Natural killer cell (primary cell): ENCODE data around the gene GLIS2. TPM values are rescaled to one million over a fixed set of nuclear protein-coding genes. Genes with fewer than 3 reads are reported as not detected.
A peak's percentile ranks its signal among the peaks of the same experiment; 100 is the strongest.

Experiments used
- ATAC-seq, 3 donors: fragments of 150-1000 bp in 2 of 3; fragments of 200-7000 bp in 1 of 3; cut with Tn5 transposase; 1 replicate in 1 of 3; 2 replicates in 2 of 3; pipeline ENCODE4 v1.10.0; 2021; ENCODE audit warnings: mild to moderate bottlenecking in 2 of 3, moderate library complexity in 2 of 3
- DNase-seq, 2 donors: peaks; one replicate each; pipeline versions ENCODE4 v3.0.0 to v3.0.0-alpha.2; 2013 to 2021; ENCODE audit warnings: mixed read lengths in 1 of 2
- H3K27ac ChIP-seq: one replicate; pipeline ENCODE4 v1.5.1; 2013; ENCODE audit warnings: mild to moderate bottlenecking, low read length
- H3K27me3 ChIP-seq: one replicate; pipeline ENCODE4 v1.6.1; 2013; ENCODE audit warnings: low read length; ENCODE audit not compliant: control insufficient read depth, insufficient read depth
- H3K36me3 ChIP-seq: one replicate; pipeline ENCODE4 v1.6.1; 2013; ENCODE audit warnings: low read length; ENCODE audit not compliant: control insufficient read depth, insufficient read depth
- H3K4me1 ChIP-seq: one replicate; pipeline ENCODE4 v1.6.1; 2013; ENCODE audit warnings: low read length; ENCODE audit not compliant: control insufficient read depth, insufficient read depth
- H3K4me3 ChIP-seq: one replicate; pipeline ENCODE4 v1.5.1; 2013; ENCODE audit warnings: low read length
- H3K9me3 ChIP-seq: one replicate; pipeline ENCODE4 v1.6.1; 2013; ENCODE audit warnings: low read length; ENCODE audit not compliant: control insufficient read depth, insufficient read depth
- H3K27ac Mint-ChIP-seq, 2 donors: one replicate each; pipeline ENCODE4 v1.8.0; 2022; ENCODE audit warnings: mild to moderate bottlenecking in 2 of 2, mixed read lengths in 2 of 2, moderate library complexity in 1 of 2
- H3K27me3 Mint-ChIP-seq, 2 donors: one replicate each; pipeline ENCODE4 v1.8.0; 2022; ENCODE audit warnings: low read depth in 2 of 2, mixed read lengths in 2 of 2
- H3K36me3 Mint-ChIP-seq: one replicate; pipeline ENCODE4 v1.8.0; 2022; ENCODE audit warnings: mixed read lengths
- H3K4me1 Mint-ChIP-seq, 2 donors: one replicate each; pipeline ENCODE4 v1.8.0; 2022; ENCODE audit warnings: mixed read lengths in 2 of 2
- H3K4me3 Mint-ChIP-seq: one replicate; pipeline ENCODE4 v1.8.0; 2022; ENCODE audit warnings: mild to moderate bottlenecking, moderate library complexity, mixed read lengths
- H3K9me3 Mint-ChIP-seq, 2 donors: one replicate each; pipeline ENCODE4 v1.8.0; 2022; ENCODE audit warnings: mixed read lengths in 2 of 2
- CTCF ChIP-seq: fragments of 200-600 bp; IDR thresholded peaks from one replicate; pipeline ENCODE4 v1.8.0; 2022; ENCODE audit warnings: antibody characterized with exemption
- WGBS: methylation state at CpG from one replicate; pipeline ENCODE4 v1.1.7; 2013; ENCODE audit warnings: missing lambda C conversion rate; ENCODE audit not compliant: insufficient coverage; 5-methylcytosine and 5-hydroxymethylcytosine counted together
- intact Hi-C: fragments of 100-400 bp; cut with micrococcal nuclease; formaldehyde crosslinking; loops from one replicate; pipeline ENCODE4 v1.14.2; 2022
- total RNA-seq, 4 donors: library from RNA; stranded (reverse); fragments of 120-200 nt in 1 of 4; gene quantifications; one replicate each; pipeline versions ENCODE4 v1.2.3 to v1.2.4, GENCODE V29; 2013 to 2022

GLIS2 gene
- total RNA-seq, 3 donors from 2014 or later (not counting 1 experiment from before 2014, with no cell fraction given), result 0.05 to 0.35 TPM; not detected in 1

- H3K4me1 ChIP-seq, result peaks cover 11% of the 10 kb centered on the region
- Mint-ChIP-seq H3K36me3 (no peaks in the 10 kb centered on the region), H3K27ac (peak overlapping the region; percentile 25 to 57), H3K4me3 (no peak overlapping the region), H3K9me3 (no peaks in the 10 kb centered on the region), H3K4me1 (peaks cover 6 to 17% of the 10 kb centered on the region in 2 donors), H3K27me3 (no peaks in the 10 kb centered on the region)
- 95% methylated on average over 26 of the region's 26 CpGs for WGBS
- TF ChIP-seq CTCF, result no peak
- no peaks in the 10 kb centered on the region for H3K9me3 ChIP-seq
- H3K27me3 ChIP-seq, result no peaks in the 10 kb centered on the region
- no peak overlapping the region for H3K4me3 ChIP-seq
- intact Hi-C loops, result no loop called here
- DNase-seq (no peak), ATAC-seq (no peak)
- no peak overlapping the region for H3K27ac ChIP-seq
- H3K36me3 ChIP-seq, result peaks cover 13% of the 10 kb centered on the region
Measured at GRCh38 chr16:4344983-4345835, 29.3 kb downstream of the GLIS2 start.

GRCh38 chr16:4345836-4346781 lies 30.2 kb downstream of the GLIS2 start:
- Histone ChIP-seq H3K4me3 (no peak overlapping the region), H3K4me1 (peaks cover 17% of the 10 kb centered on the region), H3K27ac (no peak overlapping the region), H3K27me3 (no peaks in the 10 kb centered on the region), H3K36me3 (peaks cover 4% of the 10 kb centered on the region), H3K9me3 (no peaks in the 10 kb centered on the region)
- peak; percentile 33 to 52 (median 42) for ATAC-seq
- Mint-ChIP-seq H3K9me3 (no peaks in the 10 kb centered on the region), H3K27ac (peak overlapping the region; percentile 25 to 57), H3K4me3 (no peak overlapping the region), H3K4me1 (peaks cover 10 to 22% of the 10 kb centered on the region in 2 donors), H3K36me3 (no peaks in the 10 kb centered on the region), H3K27me3 (no peaks in the 10 kb centered on the region)
- DNase-seq, result no peak
- WGBS, result 74% methylated on average over 13 of the region's 14 CpGs
- TF ChIP-seq CTCF, result no peak
- intact Hi-C loops, result no loop called here

- ATAC-seq, result no peak
- H3K27ac Mint-ChIP-seq, result peak overlapping the region; percentile 25 to 57
Measured at GRCh38 chr16:4347010-4347409, 31.1 kb downstream of the GLIS2 start.

More at GRCh38 chr16:4347010-4347409, 31.1 kb downstream of the GLIS2 start:
- WGBS, result 92% methylated on average over 8 of the region's 8 CpGs
- intact Hi-C loops, result no loop called here
- DNase-seq, result no peak
- Histone ChIP-seq H3K36me3 (peaks cover 2% of the 10 kb centered on the region), H3K4me1 (peaks cover 24% of the 10 kb centered on the region), H3K9me3 (no peaks in the 10 kb centered on the region), H3K4me3 (no peak overlapping the region), H3K27me3 (no peaks in the 10 kb centered on the region), H3K27ac (no peak overlapping the region)
- TF ChIP-seq CTCF, result no peak
- Mint-ChIP-seq H3K9me3 (no peaks in the 10 kb centered on the region), H3K27me3 (no peaks in the 10 kb centered on the region), H3K36me3 (no peaks in the 10 kb centered on the region), H3K4me3 (no peak overlapping the region), H3K4me1 (peaks cover 10 to 26% of the 10 kb centered on the region in 2 donors)
